SU-DHL-6 (cell line): Measurements from ENCODE around the gene STRA6.

ENCODE experiments used
- H2AFZ ChIP-seq: fragments of 200-600 bp; sonication (generic); 2 replicates; pipeline ENCODE4 v1.6.1; 2014; ENCODE audit warnings: low read depth, mild to moderate bottlenecking, moderate library complexity, mixed read lengths, antibody characterized with exemption, low read length; ENCODE audit not compliant: severe bottlenecking
- H3F3A ChIP-seq: fragments of 200-600 bp; shearing (Covaris generic); 2 replicates; pipeline ENCODE4 v1.6.0; 2016; ENCODE audit warnings: antibody characterized with exemption, mild to moderate bottlenecking; ENCODE audit not compliant: insufficient read depth
- H3K27ac ChIP-seq: fragments of 200-600 bp; sonication (generic); 2 replicates; pipeline ENCODE4 v1.5.1; 2016; ENCODE audit warnings: low read depth, mild to moderate bottlenecking, low read length, moderate library complexity, mixed read lengths
- H3K27me3 ChIP-seq: fragments of 200-600 bp; sonication (generic), shearing (Covaris generic); 2 replicates; pipeline ENCODE4 v1.6.0; 2014; ENCODE audit warnings: mild to moderate bottlenecking, low read length
- H3K36me3 ChIP-seq: fragments of 200-600 bp; sonication (generic); 2 replicates; pipeline ENCODE4 v1.6.1; 2014; ENCODE audit warnings: mild to moderate bottlenecking, low read length, mixed read lengths
- H3K4me2 ChIP-seq: fragments of 300-600, 200-600 bp; shearing (Covaris generic), sonication (generic); 2 replicates; pipeline ENCODE4 v1.6.0; 2014; ENCODE audit warnings: low read length, low read depth, mild to moderate bottlenecking; ENCODE audit not compliant: poor library complexity, severe bottlenecking
- H3K4me3 ChIP-seq: fragments of 200-600 bp; sonication (generic); 2 replicates; pipeline ENCODE4 v1.5.1; 2014; ENCODE audit warnings: antibody characterized with exemption, low read length, mild to moderate bottlenecking, mixed read lengths; ENCODE audit not compliant: insufficient read depth, poor library complexity, severe bottlenecking
- H3K79me2 ChIP-seq: fragments of 200-600 bp; sonication (generic); 2 replicates; pipeline ENCODE4 v1.6.1; 2014; ENCODE audit warnings: mild to moderate bottlenecking, low read length, moderate library complexity; ENCODE audit not compliant: insufficient read depth
- H3K9ac ChIP-seq: fragments of 200-600 bp; sonication (generic); 2 replicates; pipeline ENCODE4 v1.7.0; 2014; ENCODE audit warnings: mild to moderate bottlenecking, low read length
- H3K9me2 ChIP-seq: fragments of 200-600 bp; sonication (generic); replicated peaks from 2 replicates; pipeline ENCODE4 v1.6.1; 2014; ENCODE audit warnings: low read length; ENCODE audit not compliant: insufficient read depth
- H3K9me3 ChIP-seq: fragments of 200-600 bp; sonication (generic); 2 replicates; pipeline ENCODE4 v1.6.1; 2014; ENCODE audit warnings: low read length, mixed read lengths; ENCODE audit not compliant: insufficient read depth
- H4K20me1 ChIP-seq: fragments of 200-600 bp; sonication (generic); 2 replicates; pipeline ENCODE4 v1.6.1; 2014; ENCODE audit warnings: low read depth, mild to moderate bottlenecking, antibody characterized with exemption, low read length, moderate library complexity, mixed read lengths
- EZH2phosphoT487 ChIP-seq: fragments of 200-600 bp; sonication (generic), shearing (Covaris generic); conservative IDR thresholded peaks from 2 replicates; pipeline ENCODE4 v1.6.1; 2018; ENCODE audit warnings: mild to moderate bottlenecking, antibody characterized with exemption, low read length, moderate library complexity, mixed read lengths
- TF ChIP-seq, protein P1 (sequence below): fragments of 200-600 bp; sonication (generic); IDR thresholded peaks from one replicate; pipeline ENCODE4 v1.5.1; 2017; ENCODE audit warnings: antibody characterized with exemption, mild to moderate bottlenecking, low read length, moderate library complexity; ENCODE audit not compliant: insufficient read depth, poor library complexity, severe bottlenecking

The STRA6 gene

DNA sequence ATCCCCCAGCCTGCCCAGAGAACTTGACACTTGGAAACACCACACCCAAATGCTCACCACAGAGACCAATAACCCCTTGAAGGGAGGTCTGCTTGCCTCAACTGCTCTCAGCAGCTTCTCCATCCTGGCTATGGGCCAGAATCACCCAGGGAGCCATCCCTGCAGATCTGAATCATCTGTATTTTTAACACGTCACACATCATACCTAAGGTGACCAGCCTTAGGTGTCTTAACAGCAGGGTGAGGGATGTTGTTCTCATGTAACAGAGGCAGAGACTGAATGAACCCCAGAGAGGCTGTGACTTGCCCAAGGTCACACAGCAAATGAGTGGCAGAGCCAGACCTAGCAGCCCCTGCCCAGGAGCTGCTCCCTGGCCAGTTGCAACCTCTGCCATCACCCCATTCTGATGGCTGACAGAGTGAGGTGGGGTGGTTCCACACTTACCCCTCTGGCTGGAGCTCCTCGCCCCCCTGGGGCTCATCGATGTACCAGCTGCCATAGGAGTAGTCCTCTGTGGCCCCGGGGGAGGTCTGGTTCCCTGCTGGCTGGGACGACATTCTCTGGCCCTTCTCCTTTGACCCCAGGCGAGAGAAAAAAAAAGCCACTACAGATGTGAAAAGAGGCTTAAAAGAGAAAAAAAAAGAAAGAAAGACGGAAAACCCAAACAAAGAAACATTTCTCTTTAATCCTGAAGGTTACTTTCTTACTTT lies 722 bp downstream of the STRA6 start:
- no peak overlapping the region for H3K27ac ChIP-seq
- TF ChIP-seq, protein P1, sequence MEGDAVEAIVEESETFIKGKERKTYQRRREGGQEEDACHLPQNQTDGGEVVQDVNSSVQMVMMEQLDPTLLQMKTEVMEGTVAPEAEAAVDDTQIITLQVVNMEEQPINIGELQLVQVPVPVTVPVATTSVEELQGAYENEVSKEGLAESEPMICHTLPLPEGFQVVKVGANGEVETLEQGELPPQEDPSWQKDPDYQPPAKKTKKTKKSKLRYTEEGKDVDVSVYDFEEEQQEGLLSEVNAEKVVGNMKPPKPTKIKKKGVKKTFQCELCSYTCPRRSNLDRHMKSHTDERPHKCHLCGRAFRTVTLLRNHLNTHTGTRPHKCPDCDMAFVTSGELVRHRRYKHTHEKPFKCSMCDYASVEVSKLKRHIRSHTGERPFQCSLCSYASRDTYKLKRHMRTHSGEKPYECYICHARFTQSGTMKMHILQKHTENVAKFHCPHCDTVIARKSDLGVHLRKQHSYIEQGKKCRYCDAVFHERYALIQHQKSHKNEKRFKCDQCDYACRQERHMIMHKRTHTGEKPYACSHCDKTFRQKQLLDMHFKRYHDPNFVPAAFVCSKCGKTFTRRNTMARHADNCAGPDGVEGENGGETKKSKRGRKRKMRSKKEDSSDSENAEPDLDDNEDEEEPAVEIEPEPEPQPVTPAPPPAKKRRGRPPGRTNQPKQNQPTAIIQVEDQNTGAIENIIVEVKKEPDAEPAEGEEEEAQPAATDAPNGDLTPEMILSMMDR = no peak
- TF ChIP-seq EZH2phosphoT487 = no peak
- no peaks in the 10 kb centered on the region for H3K36me3 ChIP-seq
- no peak overlapping the region for H3K4me3 ChIP-seq
- no peaks in the 10 kb centered on the region for H3K9me2 ChIP-seq
- no peaks in the 10 kb centered on the region for H4K20me1 ChIP-seq
- no peaks in the 10 kb centered on the region; the same call in 1 of the 2 replicates for H3K27me3 ChIP-seq
- H3K9ac ChIP-seq = no peak overlapping the region
- H2AFZ ChIP-seq = no peak overlapping the region
- no peaks in the 10 kb centered on the region for H3K9me3 ChIP-seq
- no peaks in the 10 kb centered on the region for H3K79me2 ChIP-seq
- H3K4me2 ChIP-seq = no peak overlapping the region
- no peaks in the 10 kb centered on the region for H3F3A ChIP-seq

DNA sequence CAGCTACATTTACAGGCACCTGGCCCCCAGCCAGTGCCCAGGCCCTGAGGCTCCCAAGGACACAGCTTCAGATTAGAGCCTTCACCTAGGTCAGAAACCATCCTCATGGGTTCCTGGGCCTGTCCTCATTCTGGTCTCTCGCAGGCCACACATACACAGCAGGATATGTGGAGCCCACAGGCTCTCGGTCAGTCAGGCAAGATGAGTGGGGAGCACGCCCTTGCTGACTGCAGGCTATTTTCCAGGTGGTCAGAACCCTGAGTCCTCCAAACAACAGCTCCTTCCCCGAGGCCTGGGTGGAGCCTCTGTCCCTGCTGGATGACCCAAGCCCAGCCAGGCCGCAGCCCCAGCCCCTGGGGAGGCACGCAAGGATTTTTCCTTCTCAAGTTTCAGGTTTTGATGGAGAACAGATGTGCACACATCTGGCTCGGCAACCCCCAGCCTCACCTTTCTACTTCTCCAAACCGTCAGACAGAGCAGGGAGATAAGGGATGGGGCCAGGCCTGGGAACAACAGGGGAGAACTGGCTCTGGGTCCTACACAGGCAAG lies 1.6 kb downstream of the STRA6 start:
- Histone ChIP-seq H3K9me3 (no peaks in the 10 kb centered on the region), H3K27ac (no peak overlapping the region), H3F3A (no peaks in the 10 kb centered on the region), H3K27me3 (no peaks in the 10 kb centered on the region; the same call in 1 of the 2 replicates), H3K4me3 (no peak overlapping the region), H3K4me2 (no peak overlapping the region), H2AFZ (no peak overlapping the region), H3K9ac (no peak overlapping the region), H4K20me1 (no peaks in the 10 kb centered on the region), H3K79me2 (no peaks in the 10 kb centered on the region), H3K9me2 (no peaks in the 10 kb centered on the region), H3K36me3 (no peaks in the 10 kb centered on the region)
- TF ChIP-seq, protein P1 = no peak
- TF ChIP-seq EZH2phosphoT487 = no peak

DNA sequence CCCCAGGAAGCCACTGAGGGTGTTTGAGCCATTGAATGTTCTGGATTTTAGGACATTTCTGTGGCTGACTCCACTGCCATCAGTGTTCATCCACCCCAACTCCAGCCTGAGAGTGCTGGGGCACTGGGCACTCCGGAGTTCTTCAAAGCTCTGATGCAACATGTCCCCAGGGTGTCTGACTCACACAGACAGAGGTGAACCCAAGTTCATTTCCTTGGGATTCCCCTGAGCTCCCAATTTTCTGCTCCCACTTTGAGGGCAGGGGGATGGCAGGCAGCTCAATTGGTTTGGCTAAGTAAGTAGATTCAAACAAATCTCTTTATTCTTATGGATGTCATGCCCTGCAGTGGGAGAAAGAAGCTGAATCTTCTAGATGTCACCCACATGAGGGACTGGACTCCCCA lies 2.2 kb downstream of the STRA6 start:
- no peak overlapping the region for H3K4me2 ChIP-seq
- TF ChIP-seq, protein P1 = no peak
- TF ChIP-seq EZH2phosphoT487 = no peak
- no peak overlapping the region for H2AFZ ChIP-seq

More for the DNA sequence above, 2.2 kb downstream of the STRA6 start:
- no peaks in the 10 kb centered on the region for H3K9me2 ChIP-seq
- no peak overlapping the region for H3K4me3 ChIP-seq
- no peaks in the 10 kb centered on the region for H4K20me1 ChIP-seq
- no peaks in the 10 kb centered on the region; the same call in 1 of the 2 replicates for H3K27me3 ChIP-seq
- H3K79me2 ChIP-seq = no peaks in the 10 kb centered on the region
- H3K27ac ChIP-seq = no peak overlapping the region
- no peaks in the 10 kb centered on the region for H3K9me3 ChIP-seq
- H3K36me3 ChIP-seq = no peaks in the 10 kb centered on the region
- H3F3A ChIP-seq = no peaks in the 10 kb centered on the region
- no peak overlapping the region for H3K9ac ChIP-seq
